MG63 (cell line): ENCODE data around the gene RPL31. TPM values are rescaled to one million over a fixed set of nuclear protein-coding genes. Genes with fewer than 3 reads are reported as not detected.

Experiments
- DNase-seq: peaks from one replicate; pipeline ENCODE4 v3.0.0-alpha.2; 2020
- H3K27me3 ChIP-seq: fragments of 250-450 bp; sonication (Bioruptor Pico); 2 replicates; pipeline ENCODE4 v1.5.1; 2020; ENCODE audit warnings: mild to moderate bottlenecking, moderate library complexity
- H3K36me3 ChIP-seq: fragments of 250-450 bp; sonication (Bioruptor Pico); 2 replicates; pipeline ENCODE4 v1.5.1; 2020; ENCODE audit warnings: mild to moderate bottlenecking, moderate library complexity
- H3K4me3 ChIP-seq: fragments of 250-450 bp; sonication (Bioruptor Pico); 2 replicates; pipeline ENCODE4 v1.5.1; 2020; ENCODE audit warnings: mild to moderate bottlenecking, moderate library complexity
- H3K9me3 ChIP-seq: fragments of 250-450 bp; sonication (Bioruptor Pico); 2 replicates; pipeline ENCODE4 v1.5.1; 2020; ENCODE audit warnings: mild to moderate bottlenecking, moderate library complexity
- total RNA-seq: library from RNA; depleted of rRNA; stranded (reverse); fragments of >200 nt; shearing (Covaris generic); gene quantifications from 2 replicates; pipeline ENCODE4 v1.2.3, GENCODE V29; 2014; ENCODE audit warnings: low replicate concordance; rRNA removed

RPL31 gene
- total RNA-seq: 544 and 1,616 TPM in 2 replicates

DNA sequence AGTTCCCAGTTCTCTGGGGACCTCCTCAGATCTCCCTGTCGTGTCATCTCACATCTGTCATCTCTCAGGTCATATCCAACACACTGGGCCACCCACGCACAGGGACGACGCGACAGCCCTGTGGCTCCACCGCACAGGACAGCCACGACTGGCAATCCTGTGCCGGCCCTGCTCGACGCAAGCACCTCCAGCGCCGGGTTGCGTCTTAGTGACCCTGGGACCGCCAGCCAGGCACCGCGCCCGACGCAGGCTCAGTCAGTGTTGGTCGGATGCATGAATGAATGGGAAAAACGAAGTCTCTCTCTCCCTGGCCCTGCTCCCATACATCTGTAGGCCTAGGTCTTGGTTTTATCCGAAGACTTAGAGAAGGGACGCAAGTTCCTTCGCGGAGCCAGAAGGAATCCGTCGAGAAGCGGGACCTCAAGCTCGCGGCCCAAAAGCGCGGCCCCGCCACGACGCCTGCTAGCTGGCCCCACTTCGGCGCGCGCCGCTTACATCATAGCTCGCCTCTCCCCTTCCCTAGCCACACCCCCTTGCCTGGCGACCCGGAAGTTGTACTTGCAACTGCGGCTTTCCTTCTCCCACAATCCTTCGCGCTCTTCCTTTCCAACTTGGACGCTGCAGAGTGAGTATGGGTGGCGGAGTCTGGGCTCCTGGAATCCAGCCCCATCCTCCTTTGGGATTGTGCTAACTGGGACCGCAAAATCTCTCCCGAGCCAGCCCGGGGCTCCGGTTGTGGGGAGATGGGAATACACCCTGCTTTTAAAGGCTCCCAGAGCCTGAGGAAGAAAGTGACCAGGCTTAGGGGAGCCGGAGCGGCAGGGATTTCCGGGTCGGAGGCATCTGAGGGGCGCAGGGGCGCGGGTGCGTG is at the start of gene RPL31:
Gene RPL31 (plus strand): TSS at position 599 of the 871 bp plus-strand sequence. CDS start 413 bp downstream, outside the sequence.
- no peaks in the 10 kb centered on the region for H3K9me3 ChIP-seq
- H3K27me3 ChIP-seq: no peaks in the 10 kb centered on the region
- DNase-seq: peak; percentile 98

DNA sequence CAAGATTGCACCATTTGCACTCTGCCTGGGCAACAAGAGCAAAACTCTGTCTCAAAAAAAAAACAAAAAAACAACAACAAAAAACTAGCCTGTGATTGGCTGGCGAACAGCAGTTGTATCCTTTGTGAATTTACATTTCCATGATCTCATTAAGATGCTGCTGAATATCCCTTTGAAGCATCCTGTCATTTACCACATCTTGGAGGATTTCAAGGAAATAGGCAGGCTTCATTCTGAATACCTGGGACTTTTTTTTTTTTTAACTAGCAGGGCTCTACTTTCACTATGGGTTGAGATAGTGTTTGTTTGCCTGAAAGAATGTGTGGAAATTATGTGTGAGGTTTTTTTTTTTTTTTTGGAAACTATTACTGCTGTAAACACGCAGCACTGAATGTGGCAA is 49.6 kb upstream of the RPL31 start:
- H3K9me3 ChIP-seq: no peaks in the 10 kb centered on the region
- no peak overlapping the region for H3K4me3 ChIP-seq
- no peak for DNase-seq
- no peaks in the 10 kb centered on the region for H3K36me3 ChIP-seq
- no peaks in the 10 kb centered on the region for H3K27me3 ChIP-seq

More for the DNA sequence above, at the start of gene RPL31:
- Histone ChIP-seq H3K36me3 (peaks cover 47% of the 10 kb centered on the region), H3K4me3 (peak within 1 kb of the TSS; percentile 95)

DNA sequence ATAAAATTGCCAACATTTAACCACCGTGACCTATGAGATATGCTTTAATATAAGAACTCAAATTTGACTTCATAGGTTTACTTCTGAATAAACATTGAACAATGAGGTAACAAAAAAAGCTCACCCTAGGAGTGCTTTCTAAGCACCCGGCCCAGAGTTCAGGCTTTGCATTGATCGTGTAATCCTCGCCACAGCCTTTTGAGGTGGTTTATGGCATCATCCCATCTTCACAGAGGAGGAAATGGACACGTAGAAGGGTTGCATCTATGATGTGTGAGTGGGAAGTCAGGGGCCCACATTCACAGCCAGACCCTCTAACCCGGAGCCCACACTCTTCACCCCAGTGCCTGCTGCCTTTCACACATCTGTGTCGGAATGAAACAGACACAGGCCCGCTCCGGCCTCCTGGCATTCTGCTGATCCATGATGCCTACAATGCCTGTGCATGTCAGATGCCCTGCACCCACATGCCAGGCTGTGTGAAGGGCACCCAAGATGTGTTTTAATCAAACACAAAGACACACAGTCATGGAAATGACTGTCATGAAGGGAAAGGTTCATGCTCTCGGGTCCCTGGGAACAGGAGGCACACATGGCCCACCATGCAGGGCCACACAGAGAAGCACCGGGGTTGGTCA is 48.6 kb upstream of the RPL31 start:
- H3K9me3 ChIP-seq: no peaks in the 10 kb centered on the region
- H3K4me3 ChIP-seq: no peak overlapping the region
- H3K36me3 ChIP-seq: no peaks in the 10 kb centered on the region
- no peaks in the 10 kb centered on the region for H3K27me3 ChIP-seq
- DNase-seq: no peak

DNA sequence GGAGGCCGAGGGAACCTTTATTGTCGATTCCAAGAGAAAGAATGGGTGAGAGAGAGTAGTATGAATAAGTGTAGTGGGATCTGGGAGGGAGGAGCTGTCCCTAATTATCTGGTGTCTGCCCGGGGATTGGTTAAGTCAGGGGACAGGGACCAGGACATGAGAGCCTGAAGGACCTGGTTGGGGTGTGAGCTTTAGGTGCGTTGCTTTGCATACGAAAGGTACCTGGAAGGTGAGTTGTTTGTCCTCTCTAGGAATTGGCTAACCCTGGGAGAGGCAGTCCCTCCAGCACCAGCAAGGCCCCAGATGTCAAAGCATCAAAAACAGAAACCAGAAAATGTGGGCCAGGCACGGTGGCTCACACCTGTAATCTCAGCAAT is 48.1 kb upstream of the RPL31 start:
- no peaks in the 10 kb centered on the region for H3K27me3 ChIP-seq
- H3K36me3 ChIP-seq: no peaks in the 10 kb centered on the region
- H3K4me3 ChIP-seq: no peak overlapping the region
- no peak for DNase-seq
- H3K9me3 ChIP-seq: no peaks in the 10 kb centered on the region

DNA sequence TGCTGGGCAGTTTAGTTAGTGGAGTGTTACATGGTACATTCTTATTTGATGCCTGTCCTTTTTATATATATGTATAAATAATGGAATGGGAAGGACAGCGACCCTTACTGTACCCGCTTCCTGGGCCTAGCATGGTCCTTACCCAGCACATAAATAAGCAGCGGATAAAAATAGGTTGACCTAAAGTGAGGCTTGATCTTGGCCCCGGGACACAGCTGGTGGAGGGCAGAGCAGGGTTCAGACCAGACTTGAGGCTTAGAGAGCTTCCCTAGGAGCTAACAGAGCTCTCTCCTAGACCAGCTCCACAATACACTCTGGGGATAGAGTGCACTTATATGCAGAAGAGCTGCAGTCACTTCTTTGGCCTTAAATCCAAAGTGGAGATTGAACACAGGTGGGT is 46.9 kb upstream of the RPL31 start:
- H3K36me3 ChIP-seq: no peaks in the 10 kb centered on the region
- no peak overlapping the region for H3K4me3 ChIP-seq
- H3K9me3 ChIP-seq: no peaks in the 10 kb centered on the region
- no peak for DNase-seq
- no peaks in the 10 kb centered on the region for H3K27me3 ChIP-seq

DNA sequence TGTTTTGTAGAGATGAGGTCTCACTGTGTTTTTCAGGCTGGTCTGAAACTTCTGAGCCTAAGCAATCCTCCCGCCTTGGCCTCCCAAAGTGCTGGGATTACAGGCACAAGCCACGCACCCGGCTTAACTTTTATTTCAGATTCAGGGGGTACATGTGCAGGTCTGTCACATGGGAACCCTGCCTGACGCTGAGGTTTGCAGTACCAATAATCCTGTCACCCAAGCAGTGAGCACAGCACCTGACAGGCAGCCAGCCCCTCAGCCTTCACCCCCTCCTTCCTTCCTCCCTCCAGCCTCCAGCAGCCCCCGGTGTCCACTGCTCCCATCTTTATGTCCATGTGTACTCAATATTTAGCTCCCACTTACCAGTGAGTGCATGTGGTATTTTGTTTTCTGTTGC is 46.0 kb upstream of the RPL31 start:
- H3K36me3 ChIP-seq: no peaks in the 10 kb centered on the region
- H3K4me3 ChIP-seq: no peak overlapping the region
- no peaks in the 10 kb centered on the region for H3K9me3 ChIP-seq
- DNase-seq: no peak
- H3K27me3 ChIP-seq: no peaks in the 10 kb centered on the region

DNA sequence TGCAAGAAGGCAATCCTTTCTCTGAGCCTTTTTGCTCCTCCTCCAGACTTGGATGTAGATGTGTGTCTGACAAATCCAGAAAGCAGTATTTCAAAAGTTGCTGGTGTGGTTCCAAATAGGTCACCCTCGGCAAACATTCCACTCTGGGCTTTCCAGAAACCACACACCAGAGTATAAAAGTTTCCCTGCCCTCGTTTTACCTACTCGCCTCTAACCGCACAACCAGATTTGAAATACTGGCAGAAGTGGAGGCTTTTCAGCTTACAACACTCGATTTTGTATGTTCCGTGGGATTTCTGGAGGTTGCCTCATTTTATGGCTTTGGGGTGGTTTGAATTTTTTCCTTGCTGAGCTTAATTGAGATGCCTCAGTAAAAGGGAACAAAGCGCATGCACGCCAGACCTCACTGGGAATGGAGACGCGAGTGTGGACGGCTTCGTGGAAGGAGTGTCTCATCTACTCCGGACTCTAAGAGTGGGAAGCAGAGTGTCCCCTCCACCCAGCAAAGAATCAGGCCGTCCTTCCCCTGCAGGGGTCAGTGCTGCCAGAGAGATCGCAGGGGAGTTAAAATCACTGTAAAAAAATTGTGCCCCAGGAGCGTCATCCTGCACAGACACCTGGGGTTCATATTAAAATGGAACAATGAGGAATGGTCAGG is 44.0 kb upstream of the RPL31 start:
- Histone ChIP-seq H3K27me3 (no peaks in the 10 kb centered on the region), H3K9me3 (no peaks in the 10 kb centered on the region), H3K36me3 (no peaks in the 10 kb centered on the region), H3K4me3 (no peak overlapping the region)
- DNase-seq: peak; percentile 23

DNA sequence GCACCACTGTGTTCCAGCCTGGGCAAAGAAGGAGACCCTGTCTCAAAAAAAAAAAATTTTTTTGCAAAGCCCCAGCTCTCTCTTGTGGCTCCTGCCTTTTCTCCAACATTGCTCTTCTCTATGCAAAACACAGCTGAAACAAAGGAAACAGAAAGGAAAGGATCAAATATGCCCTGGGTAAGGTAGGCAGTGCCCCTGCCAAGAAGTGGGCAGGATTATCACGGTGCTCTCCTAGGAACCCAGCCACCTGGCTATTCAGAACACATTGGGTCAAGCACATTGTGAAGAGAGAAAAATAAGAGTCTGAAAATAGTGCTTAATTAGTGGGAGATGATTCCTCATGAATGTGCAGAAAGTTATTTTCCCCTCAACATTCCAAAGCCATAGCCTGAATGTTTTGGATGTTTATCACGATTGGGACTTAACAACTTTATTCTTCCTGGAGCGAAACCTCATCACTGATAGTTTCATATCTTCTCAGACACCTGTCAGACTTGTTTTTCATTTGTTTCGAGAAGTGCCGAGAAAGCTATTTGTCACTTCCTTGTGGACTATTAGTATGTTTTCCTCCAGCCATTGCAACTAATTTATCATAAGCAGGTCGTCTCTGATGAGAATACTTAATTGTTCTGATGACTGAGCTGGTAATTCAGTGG is 42.7 kb upstream of the RPL31 start:
- DNase-seq: no peak
- no peak overlapping the region for H3K4me3 ChIP-seq
- no peaks in the 10 kb centered on the region for H3K9me3 ChIP-seq
- H3K27me3 ChIP-seq: no peaks in the 10 kb centered on the region
- no peaks in the 10 kb centered on the region for H3K36me3 ChIP-seq

DNA sequence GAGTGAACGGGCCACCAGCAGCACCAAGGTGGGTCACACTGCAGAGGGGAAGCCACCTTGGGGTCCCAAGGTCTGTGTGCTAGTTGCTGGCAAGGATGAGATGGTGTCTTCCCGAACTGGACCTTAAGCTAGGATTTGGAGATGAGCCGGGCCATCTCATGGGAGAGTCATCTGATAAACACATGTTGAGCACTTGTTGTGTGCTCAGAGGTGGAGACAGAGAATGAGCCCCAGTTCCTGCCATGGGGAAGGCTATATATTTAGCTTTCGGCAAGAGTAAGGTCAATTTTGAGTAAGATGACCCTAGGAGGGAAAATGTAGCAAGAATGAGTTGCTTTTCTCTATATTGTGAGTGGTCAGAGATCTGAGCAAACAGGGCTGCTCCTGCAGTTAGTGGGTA is 41.4 kb upstream of the RPL31 start:
- Histone ChIP-seq H3K4me3 (no peak overlapping the region), H3K9me3 (no peaks in the 10 kb centered on the region), H3K36me3 (no peaks in the 10 kb centered on the region), H3K27me3 (no peaks in the 10 kb centered on the region)
- DNase-seq: no peak

DNA sequence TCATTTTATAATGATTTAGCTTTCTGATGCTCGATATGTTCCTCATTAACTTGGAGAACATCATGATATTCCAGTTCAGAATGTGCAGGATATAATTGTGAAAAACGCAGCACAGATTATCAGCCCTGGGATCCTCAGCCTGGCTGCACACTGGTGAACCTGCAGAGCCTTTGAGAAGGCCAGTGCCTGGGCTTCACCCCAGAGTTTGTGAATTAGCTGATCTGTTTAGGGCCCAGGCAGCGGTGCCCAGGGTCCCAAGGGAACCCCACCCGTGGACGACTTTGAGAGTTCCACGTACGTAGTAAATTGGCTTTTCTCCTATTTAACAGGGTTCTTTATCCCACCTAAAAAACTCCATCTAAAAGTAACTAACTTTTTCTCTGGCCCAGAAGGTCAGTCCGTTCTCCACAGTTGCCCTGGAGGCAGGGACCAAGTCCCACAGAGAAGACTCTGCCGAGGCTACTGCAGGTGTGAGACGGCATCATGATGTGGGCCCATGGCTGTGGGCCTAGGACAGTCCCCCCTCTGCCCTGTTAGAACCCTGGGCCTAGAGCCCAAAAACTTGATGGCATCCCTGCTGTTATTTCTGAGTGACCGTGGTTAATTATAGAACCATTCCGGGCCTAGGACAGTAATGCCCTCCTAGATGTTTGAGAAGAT is 39.6 kb upstream of the RPL31 start:
- no peak for DNase-seq
- H3K36me3 ChIP-seq: no peaks in the 10 kb centered on the region
- H3K9me3 ChIP-seq: no peaks in the 10 kb centered on the region
- H3K27me3 ChIP-seq: no peaks in the 10 kb centered on the region
- H3K4me3 ChIP-seq: no peak overlapping the region

DNA sequence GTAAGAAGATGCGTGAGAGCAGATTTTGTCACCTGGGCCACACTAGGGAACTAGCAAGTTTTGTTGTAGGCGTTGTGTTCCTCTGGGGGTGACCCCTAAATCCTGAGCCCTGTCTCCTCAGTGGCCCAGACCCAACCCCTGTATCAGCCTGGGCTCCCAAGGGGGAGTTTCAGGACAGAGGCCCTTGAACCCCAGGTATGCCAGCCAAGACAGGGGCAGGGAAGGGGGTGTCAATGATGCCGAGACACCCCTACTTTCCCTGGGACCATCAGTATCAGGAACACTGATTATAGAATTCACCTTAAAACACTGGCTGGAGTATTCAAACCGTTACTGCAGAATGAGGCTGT is 39.1 kb upstream of the RPL31 start:
- H3K4me3 ChIP-seq: no peak overlapping the region
- DNase-seq: no peak
- no peaks in the 10 kb centered on the region for H3K27me3 ChIP-seq
- H3K9me3 ChIP-seq: no peaks in the 10 kb centered on the region
- no peaks in the 10 kb centered on the region for H3K36me3 ChIP-seq

DNA sequence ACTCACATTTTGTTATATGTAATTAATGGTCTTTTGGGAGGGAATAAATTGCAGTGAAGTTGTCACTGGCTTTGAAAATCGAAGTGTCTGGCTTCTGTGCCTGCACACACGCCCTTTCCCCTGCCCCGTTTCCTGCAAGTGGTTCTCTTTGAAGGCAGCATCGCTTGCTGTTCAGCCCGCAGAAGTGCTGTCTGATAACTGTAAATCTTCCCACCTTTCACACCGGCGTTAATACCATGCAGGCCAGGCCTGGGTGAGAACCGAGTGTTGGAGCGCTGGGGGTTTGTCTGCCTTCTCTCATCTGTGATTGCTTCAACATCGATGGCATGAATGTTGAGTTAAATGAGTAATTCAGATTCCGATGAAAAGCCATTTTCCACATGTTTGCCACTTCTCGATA is 37.9 kb upstream of the RPL31 start:
- Histone ChIP-seq H3K27me3 (no peaks in the 10 kb centered on the region), H3K9me3 (no peaks in the 10 kb centered on the region), H3K4me3 (no peak overlapping the region), H3K36me3 (no peaks in the 10 kb centered on the region)
- DNase-seq: no peak

DNA sequence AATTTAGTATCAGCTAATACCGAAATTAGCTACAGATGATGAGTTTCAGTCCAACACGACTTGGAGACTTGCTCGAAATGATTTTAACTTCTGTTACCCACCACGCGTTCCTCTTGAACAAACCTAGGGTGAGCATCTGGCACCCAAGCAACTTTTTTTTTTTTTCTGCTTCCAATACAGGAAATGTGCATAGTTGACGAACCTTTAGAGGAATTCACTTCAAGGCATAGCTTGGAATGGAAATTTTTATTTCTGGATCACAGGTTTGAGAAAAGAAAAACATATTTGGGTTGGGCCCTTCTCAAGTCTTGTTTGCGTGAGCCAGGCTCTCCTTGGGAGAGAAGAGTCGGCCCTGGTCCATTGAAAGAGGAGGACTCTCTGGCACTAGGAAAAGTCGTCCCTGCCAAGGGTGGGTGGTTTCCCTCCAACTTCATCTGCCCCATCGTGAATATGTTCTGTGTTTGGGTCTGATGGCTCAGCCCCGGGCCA is 37.4 kb upstream of the RPL31 start:
- Histone ChIP-seq H3K4me3 (no peak overlapping the region), H3K36me3 (no peaks in the 10 kb centered on the region), H3K27me3 (no peaks in the 10 kb centered on the region), H3K9me3 (no peaks in the 10 kb centered on the region)
- peak; percentile 18 for DNase-seq

DNA sequence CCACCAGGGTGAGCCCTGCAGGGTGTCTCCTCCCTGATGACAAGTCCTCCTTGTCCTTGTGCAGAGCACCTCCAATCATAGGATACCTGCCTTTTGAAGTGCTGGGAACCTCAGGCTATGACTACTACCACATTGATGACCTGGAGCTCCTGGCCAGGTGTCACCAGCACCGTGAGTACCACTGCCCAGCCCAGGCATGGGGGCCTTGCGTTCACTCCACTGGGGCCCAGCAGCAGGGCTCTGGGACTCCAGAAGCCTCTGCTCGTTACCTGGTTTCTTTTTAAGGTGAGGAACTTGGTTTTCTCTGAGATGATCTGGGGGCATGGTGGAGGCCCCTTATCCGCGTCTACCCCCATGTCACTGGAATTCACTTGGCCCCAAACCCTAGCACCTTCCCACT is 36.5 kb upstream of the RPL31 start:
- no peak for DNase-seq
- H3K4me3 ChIP-seq: no peak overlapping the region
- H3K36me3 ChIP-seq: no peaks in the 10 kb centered on the region
- no peaks in the 10 kb centered on the region for H3K27me3 ChIP-seq
- no peaks in the 10 kb centered on the region for H3K9me3 ChIP-seq

DNA sequence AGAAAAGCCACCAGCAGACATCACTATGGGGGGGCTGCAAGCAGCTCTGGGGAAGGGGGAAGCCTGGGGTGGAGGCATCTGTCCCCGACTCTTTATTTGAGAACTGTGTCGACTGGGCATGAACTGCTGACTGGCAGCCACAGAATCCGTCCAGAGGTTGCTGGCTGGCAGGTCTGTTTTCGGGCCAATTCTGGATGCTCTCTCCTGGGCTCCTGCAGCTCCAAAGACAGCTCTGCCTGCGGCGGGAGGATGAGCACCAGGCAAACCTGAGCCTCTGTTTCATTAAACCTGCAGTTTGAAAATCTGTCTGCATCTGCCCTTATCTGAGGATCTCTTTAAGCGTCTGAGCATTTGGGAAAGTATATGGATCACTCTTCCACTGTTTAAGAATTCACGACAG is 34.4 kb upstream of the RPL31 start:
- Histone ChIP-seq H3K27me3 (no peaks in the 10 kb centered on the region), H3K4me3 (no peak overlapping the region), H3K36me3 (no peaks in the 10 kb centered on the region), H3K9me3 (no peaks in the 10 kb centered on the region)
- no peak for DNase-seq
